GM19239 (cell line): ENCODE data around the gene TMEM63A.

Experiments
- DNase-seq: peaks from one replicate; pipeline ENCODE4 v3.0.0; 2011; ENCODE audit warnings: low spot score; ENCODE audit not compliant: insufficient read length
- FAIRE-seq: peaks from 2 replicates; lab custom pipeline; 2011; peaks lifted over from hg19 to GRCh38; lab: Jason Lieb, UNC

Gene TMEM63A

DNA sequence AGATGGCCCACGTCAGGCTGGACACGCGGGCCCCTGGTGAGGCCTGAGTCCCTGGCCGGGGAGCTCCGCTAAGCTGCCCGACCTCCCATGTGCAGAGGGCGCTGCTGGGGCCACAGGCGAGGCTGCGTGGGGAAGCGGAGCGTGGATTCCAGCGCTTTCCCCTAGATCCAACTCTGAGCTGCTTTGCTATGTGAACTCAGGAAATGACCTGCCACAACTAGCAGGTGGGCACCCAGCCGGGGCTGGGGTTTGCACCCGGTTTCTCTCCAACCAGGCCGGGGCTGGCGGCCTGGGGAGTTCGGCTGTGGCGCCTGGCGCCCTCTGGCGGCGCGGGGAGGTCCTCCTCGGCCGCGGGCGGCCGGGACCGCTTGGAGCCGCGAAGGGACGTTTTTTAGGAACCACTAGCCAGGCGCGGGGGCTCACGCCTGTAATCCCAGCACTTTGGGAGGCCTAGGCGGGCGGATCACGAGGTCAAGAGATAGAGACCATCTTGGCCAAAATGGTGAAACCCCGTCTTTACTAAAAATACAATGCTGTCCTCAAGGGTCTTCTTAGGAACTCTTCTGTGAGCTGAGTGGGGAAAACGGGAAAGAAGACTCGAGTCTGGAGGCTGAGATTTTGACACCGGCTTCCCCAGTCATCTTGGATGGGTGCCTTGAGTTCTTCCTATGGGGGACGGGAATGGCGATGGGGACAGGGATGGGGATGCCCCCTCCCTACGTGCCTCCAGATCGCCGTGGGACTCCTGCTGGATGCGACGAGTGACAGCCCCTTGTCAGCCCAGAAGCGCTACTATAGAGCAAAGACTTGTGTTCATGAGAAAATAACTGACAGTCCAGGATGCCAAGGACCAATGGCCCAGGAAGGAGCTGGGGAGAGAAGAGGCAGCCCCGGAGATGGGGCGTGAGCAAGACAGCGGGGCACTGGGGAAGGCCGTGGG lies 29.3 kb upstream of the TMEM63A start:
- FAIRE-seq, result no peak
- DNase-seq, result peak; percentile 70

DNA sequence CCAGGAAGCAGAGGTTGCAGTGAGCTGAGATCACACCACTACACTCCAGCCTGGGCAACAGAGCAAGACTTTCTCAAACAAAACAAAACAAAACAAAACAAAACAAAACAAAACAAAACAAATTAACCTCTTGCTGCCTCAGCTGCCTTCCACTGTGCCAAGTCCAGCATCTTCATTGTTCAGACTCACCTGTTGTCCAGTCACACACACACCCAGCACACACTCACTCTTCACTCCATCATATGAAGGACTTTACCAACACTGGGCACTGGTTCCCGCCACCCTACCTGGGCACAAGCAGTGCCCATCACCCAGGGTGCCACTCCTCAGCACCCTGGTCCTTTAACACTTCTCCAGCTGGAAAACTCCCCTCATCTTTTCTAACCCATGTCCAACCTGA lies 27.3 kb upstream of the TMEM63A start:
- no peak for DNase-seq
- FAIRE-seq, result no peak

DNA sequence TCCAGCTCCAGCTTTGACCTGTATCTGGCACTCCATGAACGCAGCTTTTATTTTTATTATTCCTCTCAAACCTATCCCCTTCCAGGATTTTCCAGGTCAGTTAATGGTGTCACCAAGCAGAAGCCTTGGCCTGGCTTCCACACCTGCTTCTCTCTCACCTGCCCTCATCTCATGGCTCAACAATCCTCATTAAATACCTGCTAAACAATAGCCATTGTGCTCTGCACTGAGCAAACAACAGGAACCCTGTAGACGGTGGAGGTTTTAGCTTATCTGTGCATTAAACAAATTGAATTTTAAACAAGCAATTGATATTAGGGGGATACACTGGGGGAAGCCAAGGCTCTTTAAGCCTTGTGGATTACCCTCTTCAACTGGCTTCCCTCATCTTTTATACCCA lies 26.6 kb upstream of the TMEM63A start:
- DNase-seq, result no peak
- no peak for FAIRE-seq

DNA sequence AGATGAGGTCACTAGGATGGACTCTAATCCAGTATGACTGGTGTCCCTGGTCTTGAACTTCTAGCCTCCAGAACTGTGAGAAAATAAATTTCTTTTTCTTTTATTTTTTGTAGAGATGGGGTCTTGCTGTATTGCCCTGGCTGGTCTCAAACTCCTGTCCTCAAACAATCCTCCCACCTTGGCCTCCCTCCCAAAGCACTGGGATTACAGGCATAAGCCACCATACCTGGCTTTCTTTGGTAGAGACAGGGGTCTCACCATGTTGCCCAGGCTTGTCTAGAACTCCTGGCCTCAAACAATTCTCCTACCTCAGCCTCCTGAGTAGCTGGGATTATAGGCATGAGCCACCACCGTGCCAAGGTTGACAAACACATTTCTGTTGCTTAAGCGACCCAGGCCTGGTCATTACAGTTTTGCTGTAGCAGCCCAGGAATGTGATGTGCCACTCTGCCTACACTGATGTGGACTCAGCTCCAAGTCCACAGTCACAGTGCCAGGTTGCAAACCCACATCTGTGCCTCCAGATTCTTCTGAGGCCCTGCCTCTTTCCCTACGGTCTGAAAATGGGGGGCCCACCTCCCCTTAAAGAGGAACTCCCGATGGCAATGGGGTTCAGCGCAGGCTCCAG lies 25.9 kb upstream of the TMEM63A start:
- DNase-seq, result no peak

DNA sequence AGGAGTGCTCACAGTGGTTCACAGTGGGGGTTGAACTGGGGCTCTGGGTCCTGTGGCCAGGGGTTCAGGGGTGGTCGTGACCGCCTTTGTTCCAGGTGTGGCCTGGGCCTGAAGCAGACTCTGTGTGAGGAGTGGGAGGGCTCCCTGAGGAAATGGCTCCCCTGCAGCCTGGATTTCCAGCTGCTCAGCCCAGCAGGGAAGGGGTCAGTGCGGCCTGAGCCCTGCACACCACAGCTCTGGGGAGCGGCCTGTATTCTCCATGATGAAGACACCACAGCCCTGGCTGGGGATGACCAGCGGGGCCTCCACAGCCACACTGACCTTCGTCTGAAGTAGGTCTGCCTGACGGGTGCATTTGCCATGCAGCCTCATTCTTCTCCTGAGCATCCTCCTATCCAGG lies 25.2 kb upstream of the TMEM63A start:
- no peak for FAIRE-seq
- no peak for DNase-seq

More for the DNA sequence above, 25.9 kb upstream of the TMEM63A start:
- FAIRE-seq, result no peak

DNA sequence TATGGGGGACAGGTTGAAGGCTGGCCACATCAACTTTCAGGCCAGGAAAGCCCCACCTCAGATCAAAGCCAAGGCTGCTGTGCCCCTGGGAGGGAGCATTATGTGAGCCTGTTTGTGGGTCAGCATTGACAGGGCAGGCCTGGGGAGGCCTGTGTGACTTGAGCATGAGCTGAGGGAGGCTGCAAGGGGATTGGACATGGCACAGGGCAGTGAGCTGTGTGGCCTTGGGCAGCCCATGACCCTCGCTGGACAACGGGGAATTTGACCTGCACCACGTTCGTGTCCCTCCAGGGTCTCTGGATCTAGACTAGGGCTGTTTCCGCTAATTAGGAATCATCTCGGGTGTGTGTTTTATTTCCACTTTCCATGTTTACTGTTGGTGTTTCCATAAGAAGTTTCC lies 24.3 kb upstream of the TMEM63A start:
- DNase-seq (no peak), FAIRE-seq (no peak)

DNA sequence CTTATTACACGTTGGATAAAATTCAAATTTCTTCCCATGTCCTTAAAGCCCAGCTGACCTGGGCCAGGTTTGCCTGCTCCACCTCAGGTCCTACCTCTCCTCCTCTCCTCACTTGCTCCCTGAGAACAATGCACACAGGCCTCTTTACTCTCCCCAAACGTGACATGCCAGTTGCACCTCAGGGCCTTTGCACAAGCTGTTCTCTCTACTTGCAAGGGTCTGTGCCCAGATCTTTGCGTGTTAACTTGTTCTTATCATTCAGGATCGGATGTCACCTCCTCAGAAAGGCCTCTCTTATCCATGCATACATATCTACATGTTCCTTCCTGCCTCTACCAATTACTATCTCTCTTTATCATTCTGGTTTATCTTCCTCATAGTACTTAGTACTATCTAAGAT lies 21.4 kb upstream of the TMEM63A start:
- no peak for FAIRE-seq
- DNase-seq, result no peak

DNA sequence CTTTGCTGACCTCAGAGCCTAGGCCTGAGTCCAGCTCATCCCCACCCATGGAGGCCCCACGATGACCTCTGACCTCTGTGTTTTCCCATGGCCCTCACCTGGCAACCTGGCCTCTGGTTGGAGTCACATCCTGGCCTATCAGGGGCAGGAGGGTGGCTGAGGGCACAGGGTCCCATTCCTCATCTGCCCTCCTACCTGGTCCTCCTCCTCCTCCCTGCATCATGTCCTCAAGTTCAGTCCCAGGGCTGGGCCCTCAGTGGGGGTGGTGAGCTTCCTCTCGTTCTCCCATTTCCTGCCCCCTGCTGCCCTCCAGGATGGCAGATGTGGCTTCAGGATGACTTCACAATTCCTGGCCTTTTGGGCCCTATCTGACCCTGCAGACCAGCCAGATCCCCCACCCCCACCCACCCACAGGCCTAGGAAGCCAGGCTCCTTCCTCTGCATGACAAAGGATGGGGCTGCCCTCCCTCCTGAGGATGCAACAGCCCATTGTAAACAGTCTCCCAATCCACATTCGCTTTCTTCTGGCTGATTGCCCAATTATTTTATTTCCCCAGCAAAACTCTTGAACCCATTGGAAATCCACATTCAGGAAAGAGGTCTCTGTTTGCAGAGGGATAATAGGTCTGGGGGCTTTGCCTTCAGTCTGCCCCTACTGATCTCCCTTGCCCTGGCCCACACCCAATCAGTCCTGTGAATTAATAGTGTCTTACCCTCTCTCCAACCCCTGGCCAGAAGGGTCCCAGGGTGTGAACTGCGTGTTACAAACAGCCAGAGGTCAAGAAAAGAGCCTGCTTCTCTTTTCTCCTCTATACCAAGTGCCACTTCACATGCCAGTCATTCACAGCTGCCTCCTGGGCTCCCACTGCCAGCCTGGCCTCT lies 17.1 kb upstream of the TMEM63A start:
- FAIRE-seq (no peak), DNase-seq (no peak)

DNA sequence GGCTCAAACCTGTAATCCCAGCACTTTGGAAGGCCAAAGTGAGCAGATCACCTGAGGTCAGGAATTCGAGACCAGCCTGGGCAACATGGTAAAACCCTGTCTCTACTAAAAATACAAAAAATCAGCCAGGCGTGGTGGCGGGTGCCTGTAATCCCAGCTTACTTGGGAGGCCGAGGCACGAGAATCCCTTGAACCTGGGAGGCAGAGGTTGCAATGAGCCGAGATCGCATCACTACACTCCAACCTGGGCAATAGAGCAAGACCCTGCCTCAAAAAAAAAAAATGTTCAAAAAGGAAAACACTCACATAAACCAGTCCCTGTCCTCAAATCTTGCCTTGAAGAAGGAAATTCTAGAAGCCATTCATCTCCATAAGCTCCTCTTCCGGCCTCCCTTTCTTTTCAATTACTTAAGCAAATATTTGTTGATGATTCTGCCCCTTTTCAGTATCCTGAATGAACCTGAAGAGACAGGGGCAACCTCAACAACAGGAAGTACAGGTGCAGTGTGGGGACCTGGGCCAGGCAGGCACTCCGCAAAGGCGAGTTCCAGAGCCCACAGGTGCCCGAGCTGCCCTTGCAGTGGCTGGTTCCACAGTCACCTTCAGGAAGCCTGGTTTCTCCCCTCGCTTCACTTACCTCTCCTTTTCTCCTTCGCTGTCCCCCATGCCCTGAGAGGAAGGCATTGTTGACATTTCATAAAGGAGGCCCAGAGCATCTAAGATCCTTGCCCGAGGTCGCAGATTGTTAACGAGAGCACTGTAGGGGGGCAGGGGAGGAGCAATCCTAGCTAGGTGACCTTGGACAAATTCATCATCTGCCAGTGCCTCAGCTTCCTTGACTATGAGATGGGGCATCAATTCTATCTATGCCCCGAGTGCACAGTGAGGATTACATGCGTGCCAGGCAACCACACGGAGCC lies 15.7 kb upstream of the TMEM63A start:
- no peak for FAIRE-seq
- DNase-seq, result no peak

DNA sequence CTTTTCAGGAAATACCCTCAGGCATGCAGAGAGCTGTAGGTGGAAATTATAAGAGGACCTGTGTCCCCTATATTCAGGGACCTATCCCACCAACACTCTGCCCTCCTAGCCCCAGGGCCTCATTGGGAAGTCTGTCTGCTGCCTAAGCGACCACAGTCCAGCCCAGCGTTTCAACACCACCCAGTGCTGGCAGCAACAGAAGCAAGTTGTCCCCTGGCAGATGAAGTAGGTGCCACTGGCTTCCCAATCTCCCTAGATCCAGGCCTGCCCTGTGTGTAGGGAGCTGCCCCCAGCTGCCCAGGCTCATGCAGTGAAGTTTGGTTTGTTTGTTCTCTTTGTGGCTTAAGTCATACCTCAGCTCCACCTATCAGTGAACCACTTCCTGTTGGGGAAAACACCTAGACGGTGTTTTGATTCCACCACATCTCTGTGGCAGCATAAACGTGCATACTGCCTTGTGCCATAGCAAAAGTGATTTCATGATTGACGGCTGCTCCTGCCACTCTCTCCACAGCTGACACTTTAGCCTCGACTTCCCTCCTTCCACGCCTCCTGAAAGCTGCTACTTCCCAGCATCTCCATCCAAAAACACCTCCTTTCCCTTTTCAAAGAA lies 14.9 kb upstream of the TMEM63A start:
- DNase-seq (peak; percentile 94), FAIRE-seq (peak; percentile 95)

DNA sequence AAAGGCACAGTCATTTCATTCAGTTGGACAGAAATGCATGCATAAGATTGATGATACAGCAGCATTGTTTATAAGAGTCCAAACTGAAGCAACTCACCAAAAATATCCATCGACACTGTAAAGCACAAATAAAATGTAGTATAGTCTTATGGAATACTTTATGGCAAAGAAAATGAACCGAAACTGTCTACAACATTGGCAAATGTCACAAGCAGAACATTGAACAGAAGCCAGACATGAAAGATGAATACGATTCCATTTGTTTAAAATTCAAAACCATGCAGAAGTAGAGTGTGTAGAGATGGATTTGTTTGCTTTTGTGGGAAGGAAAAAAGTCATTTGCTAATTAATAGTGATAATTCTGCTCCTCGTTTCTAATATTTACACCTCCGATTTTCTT lies 14.3 kb upstream of the TMEM63A start:
- no peak for FAIRE-seq

DNA sequence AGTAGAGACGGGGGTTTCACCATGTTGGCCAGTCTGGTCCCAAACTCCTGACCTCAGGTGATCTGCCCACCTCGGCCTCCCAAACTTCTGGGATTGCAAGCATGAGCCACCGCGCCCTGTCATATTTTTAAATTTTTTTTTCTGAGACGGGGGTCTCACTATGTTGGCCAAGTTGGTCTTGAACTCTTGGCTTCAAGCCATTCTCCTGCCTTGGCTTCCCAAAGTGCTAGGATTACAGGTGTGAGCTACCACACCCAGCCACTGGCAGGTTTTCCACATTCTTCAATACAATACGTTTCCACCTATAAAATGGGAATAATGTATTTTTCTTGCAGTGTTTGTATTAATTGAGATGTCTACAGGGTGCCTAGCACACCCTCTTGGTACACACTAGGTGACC lies 10.1 kb upstream of the TMEM63A start:
- FAIRE-seq (no peak), DNase-seq (no peak)

More for the DNA sequence above, 14.3 kb upstream of the TMEM63A start:
- no peak for DNase-seq

DNA sequence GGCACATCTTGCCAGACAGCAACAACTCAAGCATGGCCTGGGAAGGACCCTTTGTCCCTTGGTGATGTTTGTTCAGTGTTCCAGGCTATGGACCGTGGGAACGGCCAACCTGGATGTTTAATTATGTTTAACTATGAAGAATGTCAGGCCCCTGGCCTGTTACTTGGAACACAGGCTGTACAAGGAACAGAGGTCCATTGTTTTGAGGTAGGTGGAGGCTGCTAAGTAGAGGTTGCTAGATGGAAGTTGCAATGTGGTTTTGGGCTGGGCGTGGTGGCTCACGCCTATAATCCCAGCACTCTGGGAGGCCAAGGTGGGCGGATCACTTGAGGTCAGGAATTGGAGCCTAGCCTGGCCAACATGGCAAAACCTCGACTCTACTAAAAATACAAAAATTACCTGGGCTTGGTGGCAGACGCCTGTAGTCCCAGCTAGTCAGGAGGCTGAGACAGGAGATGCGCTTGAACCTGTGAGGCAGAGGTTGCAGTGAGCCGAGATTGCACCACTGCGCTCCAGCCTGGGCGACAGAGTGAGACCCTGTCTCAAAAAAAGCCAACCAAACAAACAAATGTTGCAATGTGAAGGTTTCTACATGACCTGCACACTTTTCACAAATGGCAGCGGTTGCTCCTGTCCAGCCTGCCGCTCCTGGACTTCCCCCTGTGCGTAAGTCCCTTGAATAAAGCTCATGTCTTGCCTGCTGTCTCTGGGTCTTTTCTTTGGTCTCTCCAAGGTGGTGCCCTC lies 9.2 kb upstream of the TMEM63A start:
- FAIRE-seq (no peak), DNase-seq (no peak)

DNA sequence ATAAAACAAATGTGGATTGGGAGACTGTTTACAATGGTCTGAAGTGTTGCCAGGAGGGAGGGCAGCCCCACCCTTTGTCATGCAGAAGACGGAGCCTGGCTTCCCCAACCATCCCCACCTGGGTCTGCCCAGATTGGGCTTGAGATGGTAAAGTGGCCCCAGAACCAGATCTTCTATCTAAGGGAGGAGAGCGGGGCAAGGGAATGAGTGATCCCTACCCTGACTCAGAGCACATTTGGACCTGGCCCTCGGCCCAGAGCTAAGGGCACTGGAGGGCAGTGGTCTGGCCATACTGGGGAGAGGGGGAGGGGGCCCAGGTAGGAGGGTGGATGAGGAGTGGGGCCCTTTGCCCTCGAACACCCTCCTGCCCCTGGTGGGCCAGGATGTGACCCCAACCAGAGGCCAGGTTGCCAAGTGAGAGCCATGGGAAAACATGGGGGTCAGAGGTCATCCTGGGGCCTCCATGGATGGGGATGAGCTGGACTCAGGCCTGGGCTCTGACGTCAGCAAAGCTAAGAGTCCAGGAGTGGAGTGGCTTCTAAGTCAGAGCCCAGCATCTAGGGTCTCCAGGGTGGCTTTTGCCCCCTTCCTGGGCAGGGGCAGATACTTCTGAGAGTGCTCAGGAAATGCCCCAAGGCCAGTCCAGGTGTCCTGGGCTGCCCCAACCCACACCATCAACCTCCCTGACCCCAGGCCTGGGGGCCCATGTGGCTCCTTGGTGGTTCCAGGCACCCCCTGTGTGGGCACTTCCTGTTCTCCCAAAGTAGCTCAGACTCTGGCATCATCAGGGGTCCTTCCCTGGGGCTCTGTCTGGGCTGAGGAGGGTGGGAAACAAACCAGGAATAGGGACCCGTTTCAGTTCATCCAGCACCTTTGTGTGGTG lies 8.4 kb upstream of the TMEM63A start:
- FAIRE-seq (no peak), DNase-seq (no peak)

DNA sequence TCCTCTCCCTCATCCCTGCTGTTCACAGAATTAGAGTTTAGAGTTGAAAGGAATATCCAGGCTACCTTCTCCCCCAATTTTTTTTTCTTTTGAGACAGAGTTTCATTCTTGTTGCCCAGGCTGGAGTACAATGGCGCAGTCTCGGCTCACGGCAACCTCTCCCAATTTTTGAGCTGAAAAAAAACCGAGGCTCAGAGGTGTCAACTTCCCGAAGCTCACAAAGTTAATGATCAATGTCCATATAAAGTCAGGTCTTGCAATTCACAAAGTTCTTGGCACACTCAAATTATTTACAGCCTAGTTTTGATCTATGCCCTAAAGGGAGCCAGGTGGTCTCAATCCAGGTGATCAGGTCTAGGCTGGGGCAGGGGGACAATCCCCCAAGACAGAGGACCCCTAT lies 7.6 kb upstream of the TMEM63A start:
- DNase-seq (no peak), FAIRE-seq (no peak)

DNA sequence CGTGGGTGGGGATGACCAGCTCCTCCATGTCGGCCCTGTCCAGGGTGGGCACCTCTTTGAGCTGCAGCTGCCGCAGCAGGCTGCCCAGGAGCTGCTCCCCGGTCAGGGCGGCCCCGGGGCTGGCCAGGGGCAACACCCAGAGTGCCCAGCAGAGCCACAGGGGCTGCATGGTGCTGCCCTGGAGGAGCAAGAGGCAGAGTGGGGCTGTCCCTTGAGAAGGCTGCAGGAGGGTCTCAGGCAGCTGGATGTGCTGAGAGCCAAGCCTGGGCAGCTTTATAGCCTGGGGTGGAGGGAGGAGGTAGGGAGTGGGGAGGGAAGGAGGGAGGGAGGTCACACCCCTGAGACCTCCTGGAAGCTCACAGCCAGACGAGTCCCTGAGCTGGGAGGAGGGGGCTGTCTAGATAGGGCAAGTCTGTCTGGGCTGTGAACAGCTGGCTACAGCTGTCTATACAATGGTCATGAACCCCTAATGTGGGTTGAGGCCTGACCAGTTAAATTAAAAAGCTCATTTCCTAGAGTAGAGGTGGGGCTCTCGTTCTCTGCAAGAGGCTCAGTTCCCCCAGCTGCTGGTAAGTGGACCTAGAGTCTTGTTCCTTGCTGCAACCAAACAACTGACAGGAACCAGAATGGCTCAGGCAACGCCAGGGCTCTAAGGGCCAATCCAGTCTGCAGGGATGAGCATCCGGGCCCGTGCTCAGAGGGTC lies 6.9 kb upstream of the TMEM63A start, which contains the start of gene LEFTY1:
LEFTY1 (minus strand) TSS at position 249 of the 704 bp plus-strand sequence; CDS start at position 169, 80 bp downstream.
- no peak for DNase-seq
- FAIRE-seq, result no peak
